ENCODE results near the gene PARD3B. TPM values are rescaled to one million over a fixed set of nuclear protein-coding genes. Genes with fewer than 3 reads are reported as not detected.

The PARD3B gene
- polyA plus RNA-seq, 10 donors = 6.5 to 10.2 (median 7.4) TPM

DNA sequence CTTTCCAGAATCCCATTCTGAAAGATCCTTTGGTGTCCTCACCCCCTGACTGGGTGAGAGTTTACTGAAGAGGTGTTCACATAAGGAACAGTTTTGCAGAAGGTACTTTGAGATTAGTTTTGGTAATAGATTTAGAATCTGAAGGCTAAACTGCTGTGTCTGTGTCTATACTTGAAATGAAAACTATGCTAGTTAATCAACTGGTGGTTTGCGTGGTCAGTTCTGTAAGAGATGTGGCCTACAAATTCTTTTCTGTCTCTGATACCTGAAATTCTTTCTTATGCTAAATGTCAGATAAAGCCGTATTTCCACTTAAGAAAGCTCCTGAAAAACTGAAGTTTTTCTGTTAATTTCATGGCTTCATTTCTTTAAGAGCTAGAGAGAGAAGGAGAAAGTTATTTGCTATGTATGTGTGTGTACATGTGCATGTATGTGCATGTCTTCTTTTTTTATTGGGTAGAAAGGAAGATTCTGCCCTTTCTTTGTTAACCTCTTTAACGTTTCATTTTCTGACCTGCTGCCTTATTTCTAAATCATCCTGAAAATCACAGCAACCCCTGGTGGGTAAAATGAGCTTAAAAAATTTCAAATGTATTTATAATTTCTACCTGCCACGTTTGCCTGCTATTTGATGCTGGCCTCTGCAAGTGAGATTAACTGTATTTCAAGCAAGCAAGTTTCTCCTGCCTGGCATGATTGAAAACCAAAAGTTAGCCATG lies 585.0 kb downstream of the PARD3B start:
- DNase-seq = peak in 1 of 3 donors; percentile 4

DNA sequence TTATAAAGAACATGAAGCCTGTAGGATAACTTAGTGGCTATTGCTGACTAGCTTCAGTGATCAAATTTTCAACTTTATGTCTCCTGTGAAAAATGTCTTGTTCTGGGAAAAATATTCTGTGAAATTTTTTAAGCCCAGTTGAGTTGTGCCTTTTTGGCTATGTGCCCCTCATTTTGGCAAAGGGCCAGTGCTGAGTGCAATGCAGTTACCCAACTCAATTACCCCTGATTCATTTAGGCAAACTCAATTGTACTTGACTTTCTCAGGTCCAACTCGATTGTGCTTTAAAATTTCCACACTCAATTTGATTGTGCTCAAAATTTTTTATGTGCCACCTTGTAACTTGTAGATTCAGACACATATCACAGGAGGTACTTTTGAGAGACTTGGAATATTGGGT lies 588.3 kb downstream of the PARD3B start:
- DNase-seq = peak in 1 of 3 donors; percentile 6

DNA sequence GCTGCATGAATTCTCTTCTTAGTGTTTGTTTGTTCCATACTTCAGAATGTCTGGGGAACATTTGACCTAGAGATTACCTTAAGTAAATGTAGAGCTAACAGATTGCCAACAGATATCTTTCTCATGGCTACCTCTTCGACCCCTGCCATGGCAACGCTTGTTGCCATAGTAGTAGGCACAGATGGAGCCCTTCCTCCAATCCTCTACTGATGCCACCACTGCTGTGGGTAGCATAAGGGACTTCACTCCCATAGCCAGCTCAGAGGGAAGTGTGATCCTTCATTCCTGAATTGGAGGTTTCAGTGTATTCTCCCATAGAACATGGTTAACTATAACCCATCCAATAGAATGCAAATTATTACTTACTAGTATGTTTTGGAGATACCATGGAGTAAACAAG lies 593.5 kb downstream of the PARD3B start:
- DNase-seq = no peak

DNA sequence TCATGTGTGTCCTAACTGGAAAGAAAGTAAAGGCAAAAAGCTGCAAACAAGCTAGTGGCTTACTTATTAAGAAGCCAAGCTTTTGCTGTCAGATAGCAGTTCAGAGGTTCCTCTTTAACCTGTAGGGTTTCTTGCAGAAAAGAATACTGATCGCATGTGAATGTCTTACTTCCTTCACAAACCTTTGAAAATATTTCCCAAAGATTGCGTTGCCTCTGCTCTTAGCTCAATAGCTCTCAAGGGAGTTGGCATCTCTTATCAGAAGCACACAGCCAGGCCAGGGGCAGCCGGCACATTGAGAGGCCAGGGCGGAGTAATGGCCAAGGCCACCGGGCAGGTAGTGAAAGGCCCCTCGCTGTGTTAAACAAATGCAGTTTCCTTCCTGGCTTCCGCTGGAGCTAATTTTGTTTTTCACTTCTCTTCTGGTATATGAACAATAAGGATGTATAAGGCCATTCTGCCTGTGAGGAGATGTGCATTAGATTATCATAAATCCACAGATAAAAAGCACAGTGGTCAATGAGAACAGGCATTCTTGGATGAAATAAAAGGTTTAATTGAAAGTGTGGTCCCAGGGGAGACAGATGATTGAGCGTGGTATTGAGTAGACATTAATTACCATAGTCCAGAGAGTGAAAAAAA lies 594.7 kb downstream of the PARD3B start:
- peak in 2 of 3 donors; percentile 22 to 30 for DNase-seq

DNA sequence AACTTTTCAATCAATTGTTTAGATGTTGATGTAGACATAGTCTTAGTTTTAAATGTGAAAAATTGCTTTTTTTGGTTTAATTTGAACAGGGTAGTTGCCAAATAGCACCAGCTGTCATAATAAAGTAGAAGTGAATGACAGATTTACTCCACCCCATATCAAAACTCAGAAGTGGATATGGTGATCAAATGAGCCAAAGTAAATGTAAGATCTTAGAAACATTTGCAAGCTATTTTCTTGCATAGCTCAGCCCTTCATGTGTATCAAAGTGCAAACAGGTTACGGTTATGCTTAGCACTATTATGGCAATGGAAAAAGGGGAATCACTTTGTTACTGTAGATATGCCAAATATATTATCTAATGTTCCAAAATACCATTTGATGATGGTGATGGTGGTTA lies 596.1 kb downstream of the PARD3B start:
- DNase-seq = no peak

DNA sequence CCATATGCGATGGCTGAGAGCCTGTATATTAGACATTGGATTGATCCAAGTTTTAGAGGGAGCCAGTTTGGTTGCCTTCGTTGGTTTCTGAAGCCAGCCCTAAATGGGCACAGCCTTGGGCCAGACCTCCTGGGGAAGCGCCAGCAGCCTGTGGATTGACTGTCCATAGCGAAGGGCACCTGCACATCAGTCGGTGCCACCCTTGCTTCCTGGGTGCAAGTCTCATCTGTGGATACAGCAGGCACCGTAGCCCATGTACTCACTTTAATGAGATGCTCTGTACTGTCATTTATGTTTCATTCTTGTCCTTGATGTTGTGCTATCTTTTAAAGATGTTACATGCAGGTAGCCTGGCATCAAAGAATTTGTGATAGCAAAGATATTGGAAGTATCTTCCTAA lies 600.6 kb downstream of the PARD3B start:
- no peak for DNase-seq

DNA sequence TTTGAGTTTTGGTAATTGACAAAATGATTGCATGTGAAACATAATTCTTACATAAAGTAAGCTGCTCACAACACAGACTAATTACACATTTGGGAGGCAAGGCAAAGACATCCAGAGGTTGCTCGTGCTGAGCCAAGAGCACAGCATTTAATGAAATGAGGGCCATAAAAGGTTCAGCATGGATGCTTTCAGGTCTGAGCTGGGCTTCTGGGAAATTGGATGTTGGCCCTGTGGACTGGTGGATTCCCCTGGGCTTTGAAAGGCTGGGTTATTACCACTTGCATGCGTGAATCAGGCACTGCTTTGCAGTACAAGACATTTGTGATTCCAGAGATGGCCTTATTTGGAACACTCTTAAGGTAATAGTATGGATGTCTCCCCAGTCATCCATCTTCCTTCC lies 603.5 kb downstream of the PARD3B start:
- DNase-seq = peak in 2 of 3 donors; percentile 7 to 32

DNA sequence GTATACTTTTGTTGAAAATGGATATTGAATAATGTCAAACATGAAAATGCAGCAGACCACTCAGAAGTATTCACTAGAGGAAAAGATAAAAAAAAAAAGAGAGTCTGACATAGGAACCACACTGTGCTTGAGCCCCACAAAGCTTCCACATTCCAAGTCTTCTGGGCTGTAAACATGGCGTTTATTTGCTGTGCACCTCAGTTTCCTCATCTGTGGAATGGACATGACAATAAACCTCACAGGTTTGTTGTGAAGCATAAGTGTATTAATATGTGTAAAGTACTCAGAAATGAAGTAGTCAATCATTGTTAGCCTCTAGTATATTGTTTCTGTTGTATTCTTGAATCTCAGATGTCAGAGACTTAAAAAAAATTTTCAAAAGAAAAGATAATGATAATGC lies 611.2 kb downstream of the PARD3B start:
- DNase-seq = no peak

DNA sequence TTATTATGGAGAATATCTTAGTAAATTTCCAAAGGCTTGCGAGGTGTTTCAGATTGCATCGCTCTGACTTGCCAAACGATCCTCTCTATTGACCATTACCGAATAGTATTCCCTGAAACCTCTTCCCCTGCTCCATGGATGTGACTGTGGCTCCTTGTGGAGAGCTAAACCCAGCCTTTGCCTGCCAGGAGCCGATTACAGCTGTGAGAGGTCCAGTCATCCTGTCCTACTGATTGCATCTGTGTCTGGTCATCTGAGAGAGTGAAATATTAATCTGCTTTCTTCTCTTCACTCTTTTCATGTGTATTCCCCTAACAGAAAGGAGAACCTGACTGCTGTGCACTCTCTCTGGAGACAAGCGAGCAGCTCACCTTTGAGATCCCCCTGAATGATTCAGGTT lies 613.1 kb downstream of the PARD3B start:
- no peak for DNase-seq

DNA sequence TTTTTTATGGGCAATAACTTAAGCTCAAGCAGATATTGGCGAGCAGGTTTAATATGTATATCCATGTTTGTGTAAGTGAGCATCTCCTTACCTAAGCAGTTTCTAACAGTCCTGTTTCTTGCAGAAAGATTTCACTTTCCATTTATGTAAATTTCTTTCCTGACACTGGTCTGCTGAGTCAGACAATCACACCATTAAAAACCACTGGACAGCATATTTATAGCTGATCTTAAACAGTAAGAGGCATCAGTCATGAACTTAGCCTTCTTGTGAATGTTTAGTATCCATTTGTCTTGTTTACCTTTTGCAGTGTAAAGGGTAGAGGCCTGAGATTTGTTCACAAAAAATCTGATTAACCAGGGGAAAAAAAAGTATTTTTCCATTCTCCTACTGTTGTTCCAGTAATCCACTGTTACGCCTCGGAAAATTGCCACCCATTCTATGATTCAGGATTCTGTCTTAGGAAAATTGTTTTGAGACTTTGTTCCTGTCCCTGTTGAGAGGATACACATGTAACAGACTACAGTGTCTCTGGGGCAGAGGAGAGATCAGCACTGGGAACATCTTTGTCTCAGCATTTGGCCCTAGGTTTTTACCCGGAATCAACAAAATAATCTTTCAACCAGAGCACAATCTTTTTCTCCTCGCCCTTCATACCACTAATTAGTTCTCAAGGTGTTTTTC lies 616.0 kb downstream of the PARD3B start:
- no peak for DNase-seq

DNA sequence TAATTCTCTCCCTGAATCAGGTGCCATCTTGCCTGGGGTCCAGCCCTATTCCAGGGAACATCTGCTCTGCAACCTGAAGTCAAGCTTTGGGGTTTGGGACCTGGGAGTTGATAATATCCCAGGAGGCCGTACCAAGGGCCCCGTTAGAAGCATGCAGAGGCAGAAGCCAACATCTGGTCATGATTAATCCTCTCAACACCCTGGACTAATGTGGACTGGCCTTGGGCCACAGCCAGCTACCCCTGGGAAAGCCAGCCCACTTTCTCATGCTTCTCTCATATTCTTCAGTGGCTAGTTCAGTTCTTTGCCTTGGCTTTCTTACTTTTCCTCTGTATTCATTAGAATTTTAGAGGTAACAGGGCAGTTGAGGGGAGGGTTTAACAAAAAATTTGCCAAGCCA lies 621.5 kb downstream of the PARD3B start:
- DNase-seq = no peak

DNA sequence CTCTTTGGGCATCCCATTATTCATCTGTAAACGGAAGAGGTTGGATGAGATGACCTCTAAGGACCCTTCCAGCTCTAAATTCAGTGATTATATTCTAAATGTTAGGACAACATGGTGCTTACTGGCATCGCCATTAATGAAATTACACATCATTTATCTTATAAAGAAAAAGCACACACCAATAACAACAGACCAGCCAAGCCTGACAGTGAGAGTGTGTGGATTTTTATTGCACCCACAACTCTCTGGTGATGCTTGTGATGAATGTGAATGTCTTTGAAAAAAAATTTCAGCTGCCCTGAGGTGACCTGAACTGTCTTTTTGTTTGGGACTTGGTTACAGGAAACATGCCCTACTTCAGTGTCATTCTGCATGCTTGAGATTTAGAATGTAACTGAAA lies 623.7 kb downstream of the PARD3B start:
- no peak for DNase-seq

DNA sequence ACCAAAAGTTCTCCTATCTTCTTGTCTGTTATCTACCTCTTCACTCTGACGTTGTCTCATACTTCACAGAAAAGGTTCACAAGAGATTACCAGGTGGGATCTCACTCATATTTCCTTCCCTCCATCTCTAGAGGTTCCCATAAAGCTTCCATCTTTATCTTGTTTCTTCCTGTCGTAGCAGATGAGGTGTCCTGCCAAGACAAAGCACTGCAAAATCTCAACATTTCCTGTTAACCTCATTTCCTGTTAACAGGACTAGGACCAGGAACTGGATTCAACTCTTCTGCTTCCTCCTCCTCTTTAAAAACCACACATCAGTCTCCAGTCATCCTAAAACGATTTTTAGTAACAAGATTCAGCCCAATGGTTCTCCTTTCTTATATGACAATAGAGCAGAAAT lies 624.2 kb downstream of the PARD3B start:
- no peak for DNase-seq

DNA sequence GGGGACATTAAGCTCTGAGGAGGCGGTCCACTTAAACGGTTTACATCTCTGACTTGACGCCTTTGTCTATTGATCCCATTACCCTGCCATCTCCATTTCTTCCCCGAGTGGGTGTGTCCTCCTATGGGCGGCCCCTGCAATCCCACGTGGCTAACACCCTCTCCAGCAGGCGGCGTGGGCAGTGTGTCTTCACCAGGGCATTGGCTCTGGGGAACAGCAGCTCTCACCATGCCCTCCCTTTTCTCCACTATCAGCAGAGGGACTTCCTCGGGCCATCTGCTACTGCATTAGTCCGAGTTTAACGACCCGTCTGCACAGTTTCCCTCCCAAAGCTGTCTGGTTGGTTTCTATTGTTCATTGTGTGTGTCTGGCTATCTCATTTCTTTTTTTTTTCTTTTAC lies 625.1 kb downstream of the PARD3B start:
- no peak for DNase-seq

DNA sequence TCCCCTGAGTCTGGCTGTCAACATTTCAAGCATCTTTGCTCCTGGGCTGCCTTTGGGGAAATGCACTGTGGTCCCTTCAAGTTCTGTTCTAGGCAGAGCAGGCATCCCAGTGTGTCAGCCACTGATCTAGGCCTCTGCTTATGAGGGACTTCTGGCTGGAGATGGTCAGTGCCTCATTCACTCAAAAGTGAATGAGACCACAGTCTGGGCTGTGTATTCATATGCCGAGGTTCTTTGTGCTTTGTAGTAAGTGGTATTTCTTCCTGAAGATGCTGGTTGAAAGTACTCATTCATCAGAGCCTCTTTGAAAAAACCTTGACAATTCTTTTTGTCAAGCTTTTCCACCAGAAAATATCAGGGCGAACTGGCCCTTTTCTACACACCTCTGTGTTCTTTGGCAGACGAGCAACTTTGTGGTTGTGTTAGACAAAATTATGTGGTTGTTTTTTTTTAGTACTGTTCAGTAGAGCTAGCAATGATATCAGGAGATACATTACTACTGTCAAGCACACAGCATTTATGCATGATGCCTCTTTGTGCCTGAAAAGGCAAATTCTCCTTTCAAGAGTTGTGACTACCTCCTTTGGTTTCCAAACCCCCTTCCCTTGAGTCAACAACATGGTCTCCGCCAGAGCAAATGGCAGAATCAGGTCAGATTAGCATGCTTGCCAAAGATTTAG lies 626.1 kb downstream of the PARD3B start:
- no peak for DNase-seq

DNA sequence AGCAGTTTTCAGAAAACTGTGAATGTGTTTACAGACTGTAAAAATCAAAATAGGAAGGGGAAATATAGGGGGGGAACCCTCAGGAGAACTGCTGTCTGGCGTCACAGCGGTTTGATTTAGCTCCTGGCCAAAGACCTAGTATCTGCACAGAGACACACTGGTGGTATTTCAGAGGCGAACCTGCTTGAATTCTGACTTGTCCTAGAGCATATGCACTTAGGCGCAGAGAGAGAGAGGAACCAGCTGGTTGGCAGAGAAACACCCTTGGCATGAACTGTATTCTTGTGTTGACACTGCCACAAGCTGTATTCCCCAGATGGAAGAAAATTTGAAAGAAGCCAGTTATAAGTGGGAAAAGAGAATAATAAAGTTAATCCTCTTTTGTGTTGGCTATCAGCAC lies 630.6 kb downstream of the PARD3B start:
- DNase-seq = peak in 2 of 3 donors; percentile 18 to 49

DNA sequence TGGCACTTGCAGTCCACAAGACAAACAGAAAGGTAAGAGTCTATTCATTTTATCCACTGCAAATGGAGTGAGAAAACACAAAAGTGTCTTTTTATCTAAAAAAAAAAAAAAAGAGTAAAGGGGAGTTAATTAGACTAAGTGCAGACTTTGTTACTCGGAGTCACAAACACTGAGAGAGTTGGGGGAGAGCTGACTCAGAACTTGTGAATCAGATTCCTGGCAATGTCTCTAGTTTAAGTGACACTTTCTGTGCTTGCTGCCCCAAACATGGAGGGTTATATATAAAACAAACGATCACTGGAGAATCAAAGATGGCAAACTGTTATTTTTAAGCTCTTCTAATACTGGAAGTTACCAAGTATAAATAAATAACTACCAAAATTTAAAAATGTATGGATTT lies 631.3 kb downstream of the PARD3B start:
- no peak for DNase-seq

DNA sequence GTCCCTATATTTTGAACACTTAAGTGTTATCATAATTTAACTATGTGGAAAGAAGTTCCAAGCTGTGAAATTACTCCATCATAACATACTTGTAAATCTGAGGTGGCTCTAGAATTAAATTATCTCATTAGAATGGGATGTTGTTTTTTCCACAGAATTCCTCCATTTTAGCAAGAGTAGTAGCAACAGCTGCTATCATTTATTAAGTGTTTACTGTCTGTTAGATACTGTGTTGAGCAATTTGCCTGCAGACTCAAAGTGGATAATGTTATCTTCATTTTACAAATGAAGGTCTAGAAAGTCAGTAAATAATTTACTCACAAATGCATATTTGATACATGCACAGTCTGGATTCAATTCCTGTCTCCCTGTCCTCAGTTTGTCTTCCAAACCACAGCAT lies 632.3 kb downstream of the PARD3B start:
- no peak for DNase-seq

DNA sequence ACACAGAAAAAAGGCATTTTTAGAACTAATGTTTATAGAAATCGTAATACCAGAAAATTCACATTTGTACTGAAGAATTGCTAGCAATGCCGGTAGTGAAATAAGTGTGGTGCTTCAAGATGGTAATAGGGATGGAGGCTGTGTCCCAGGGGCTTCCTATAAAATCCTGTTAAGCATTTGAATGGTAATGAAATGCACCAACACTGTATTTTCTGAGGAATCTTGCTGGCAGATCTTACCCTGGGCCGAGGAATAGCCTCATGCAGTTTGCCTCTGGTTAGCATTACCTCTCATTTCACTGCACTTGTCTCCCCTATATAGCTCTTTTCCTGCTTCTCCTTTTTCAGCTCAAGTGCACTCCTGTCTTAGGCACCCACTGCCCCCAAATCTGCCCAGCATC lies 635.5 kb downstream of the PARD3B start:
- no peak for DNase-seq

DNA sequence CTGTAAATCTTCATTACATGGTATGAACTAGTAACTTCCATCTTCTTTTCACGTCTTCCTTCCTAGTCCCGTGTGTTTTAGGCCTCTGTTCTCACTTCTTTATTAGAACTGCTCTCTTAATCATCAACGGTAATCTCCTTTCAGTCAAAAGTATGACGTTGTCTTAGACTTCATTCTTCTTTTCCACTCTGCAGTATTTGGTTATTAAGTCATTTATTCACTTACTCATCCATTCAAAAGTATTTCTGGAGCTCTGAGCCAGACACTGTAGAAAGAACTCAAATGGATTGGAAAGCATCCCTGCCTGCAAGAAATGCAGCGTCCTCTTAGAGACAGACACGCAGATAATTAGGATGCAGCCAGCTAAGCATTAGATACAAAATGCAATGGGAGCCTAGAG lies 642.5 kb downstream of the PARD3B start:
- DNase-seq = no peak

DNA sequence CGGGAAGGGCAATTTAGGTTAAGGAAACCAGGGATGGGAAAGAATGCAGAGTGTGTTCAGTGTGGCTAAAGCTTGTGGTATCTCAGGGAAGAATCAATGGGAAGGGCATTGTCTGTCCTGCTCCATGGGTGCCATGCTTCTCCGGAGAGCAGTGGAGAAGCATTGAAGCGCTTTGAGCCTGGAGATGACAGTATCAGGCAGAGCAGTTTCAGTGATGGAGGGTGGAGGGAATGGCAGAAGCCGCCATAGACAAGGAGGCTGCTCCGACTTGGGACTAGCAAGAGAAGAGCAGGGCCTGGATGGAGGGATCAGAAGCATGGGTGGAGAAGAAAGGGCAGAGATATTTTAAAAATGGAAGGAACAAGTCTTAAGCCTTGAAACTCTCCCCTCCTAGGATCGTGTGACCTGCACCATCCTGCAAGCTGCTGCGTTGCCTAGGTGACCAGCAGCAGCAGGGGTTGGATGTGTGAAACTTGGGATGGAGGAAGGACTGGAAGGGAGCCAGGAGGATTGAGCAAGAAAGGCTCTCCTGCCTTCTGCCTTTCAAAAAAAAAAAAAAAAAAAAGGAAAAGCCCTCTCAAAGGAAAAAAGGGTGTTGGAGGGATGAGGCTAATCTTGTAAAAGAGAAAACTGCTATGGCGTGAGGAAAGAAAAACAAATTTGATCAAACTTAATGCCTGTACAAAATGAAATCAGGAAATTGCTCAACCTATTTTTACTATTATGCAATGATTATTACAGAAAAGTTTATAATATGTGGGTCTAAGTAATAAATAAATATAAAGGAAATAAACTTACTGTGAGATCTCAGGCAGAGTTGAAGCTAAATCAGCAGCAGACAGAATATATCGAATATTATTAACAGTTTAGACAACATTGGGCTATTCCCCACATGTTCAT lies 643.2 kb downstream of the PARD3B start:
- peak in 2 of 3 donors; percentile 46 to 64 for DNase-seq

DNA sequence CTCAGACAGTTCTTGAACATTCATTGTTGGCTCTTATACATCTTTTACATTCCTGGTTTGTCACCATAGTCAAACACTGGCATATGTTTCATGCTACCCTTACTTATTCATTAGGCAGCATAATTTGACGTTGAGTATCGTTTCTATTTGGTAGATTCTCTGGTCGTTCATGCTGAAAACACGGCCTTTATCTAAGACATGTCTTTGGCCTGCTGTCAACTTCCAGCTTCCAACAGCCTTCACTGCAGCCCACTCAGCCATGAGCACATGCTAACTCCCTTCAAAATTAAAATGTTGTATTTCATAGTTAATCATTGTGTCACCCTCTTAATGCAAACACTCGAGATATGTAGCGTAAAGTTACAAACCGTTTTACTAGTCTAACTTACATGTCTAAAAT lies 644.0 kb downstream of the PARD3B start:
- DNase-seq = no peak
